ENCODE results near the gene TMA7B. TPM values are rescaled to one million over a fixed set of nuclear protein-coding genes. Genes with fewer than 3 reads are reported as not detected.
A peak's percentile ranks its signal among the peaks of the same experiment; 100 is the strongest.
"Not testable (repeated sequence)": the region's sequence is repeated elsewhere in the genome, so short reads cannot be mapped to it uniquely, and the experiment has no call there.

TMA7B gene
- total RNA-seq, 1 donor from 2014 or later = not detected

DNA sequence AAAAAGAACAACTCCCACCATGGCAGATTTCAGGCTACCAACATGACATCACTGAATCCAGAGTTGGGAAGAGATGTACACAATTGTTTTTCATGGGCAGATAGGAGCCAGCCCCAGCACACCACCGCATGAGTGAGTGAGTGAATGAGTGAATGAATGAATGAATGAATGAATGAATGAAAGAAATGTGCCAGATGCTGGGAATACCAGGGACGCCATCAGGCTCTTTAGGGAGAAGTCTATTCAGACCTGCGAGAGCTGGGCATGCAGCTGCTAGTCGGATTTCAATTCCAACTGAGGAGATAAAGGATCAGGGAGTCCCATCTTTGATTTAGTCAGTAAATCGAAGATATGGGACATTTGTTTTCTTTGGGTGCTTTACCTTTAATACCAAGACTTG, 19.3 kb downstream of the TMA7B start:
- no peak for DNase-seq (ENCODE audit: low read depth in 2 of 2)

DNA sequence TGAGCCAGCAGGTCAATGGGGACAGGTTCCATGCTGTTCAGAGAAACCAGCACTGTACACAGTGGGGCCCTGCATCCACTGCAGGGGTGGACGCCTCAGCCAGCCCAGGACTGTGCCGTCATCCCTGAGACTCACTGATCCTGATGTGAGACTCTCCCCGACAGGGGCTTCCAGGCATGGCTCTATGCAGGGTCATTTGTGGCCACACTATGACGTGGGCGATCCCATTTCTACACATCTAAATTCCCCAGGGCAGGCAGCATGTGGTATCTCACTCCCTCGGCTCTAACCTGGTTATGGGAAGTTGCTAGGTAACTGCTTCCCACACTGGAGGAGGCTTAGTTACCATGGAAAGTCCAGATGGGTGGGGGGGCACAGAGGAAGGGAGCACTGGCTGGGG, 20.4 kb downstream of the TMA7B start:
- no peak for DNase-seq (ENCODE audit: low read depth in 2 of 2)

DNA sequence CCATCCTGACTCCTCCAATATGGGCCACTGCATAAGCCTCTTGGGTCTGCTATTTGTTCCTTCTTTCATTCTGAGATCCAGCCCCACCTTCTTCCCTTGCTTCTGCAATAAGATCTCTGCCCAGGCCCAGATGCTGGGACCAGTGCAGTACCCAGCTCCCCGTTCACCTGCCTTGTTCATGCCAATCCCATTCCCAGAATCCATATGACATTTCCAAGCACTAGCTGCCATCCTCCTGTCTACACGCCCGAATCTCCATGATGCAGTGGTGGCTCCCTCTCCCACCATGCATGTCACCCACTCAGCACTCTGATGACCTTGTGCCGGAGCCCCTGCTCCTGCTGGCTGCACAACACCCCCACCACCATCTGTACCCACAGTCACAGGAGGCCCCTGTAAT, 23.1 kb downstream of the TMA7B start:
- no peak for DNase-seq (ENCODE audit: low read depth in 2 of 2)

DNA sequence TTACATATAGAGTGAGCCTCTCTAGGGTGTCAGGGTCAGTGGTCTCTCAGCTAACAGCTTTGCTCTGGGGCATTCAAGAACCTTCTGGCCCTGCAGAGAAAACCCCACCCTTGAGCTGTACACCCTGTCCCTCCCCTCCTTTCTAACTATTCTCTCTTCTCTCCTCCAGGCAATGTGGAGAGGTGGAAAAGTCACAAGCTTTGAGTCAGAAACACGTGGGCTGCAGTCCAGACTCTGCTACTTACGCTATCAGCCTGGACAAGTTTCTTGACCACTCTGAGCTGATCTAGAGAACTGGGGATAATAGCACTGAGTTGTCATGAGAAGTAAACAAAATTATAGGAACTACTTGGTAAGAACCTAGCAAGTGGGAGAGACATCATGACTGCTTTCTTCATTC, 23.8 kb downstream of the TMA7B start:
- no peak for DNase-seq (ENCODE audit: low read depth in 2 of 2)

DNA sequence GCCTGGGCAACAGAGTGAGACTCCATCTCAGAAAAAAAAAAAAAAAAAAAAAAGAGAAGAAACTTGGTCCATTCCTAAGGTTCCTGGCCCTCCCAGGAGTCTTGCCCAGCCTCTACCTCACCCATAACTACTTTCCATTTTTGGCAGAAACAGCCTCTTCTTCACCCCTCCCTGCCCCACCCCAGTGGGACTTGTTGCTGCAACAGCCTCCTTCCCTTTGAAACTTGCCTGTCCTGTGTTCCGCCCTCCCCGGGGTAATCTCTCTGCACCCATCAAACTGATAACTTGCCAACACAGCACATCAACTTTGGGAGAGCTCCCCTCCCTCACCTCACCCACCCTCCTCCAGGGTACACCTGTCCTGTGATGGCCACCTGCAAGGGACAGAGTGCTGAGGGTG, 24.5 kb downstream of the TMA7B start:
- DNase-seq (ENCODE audit: low read depth in 2 of 2) = no peak

DNA sequence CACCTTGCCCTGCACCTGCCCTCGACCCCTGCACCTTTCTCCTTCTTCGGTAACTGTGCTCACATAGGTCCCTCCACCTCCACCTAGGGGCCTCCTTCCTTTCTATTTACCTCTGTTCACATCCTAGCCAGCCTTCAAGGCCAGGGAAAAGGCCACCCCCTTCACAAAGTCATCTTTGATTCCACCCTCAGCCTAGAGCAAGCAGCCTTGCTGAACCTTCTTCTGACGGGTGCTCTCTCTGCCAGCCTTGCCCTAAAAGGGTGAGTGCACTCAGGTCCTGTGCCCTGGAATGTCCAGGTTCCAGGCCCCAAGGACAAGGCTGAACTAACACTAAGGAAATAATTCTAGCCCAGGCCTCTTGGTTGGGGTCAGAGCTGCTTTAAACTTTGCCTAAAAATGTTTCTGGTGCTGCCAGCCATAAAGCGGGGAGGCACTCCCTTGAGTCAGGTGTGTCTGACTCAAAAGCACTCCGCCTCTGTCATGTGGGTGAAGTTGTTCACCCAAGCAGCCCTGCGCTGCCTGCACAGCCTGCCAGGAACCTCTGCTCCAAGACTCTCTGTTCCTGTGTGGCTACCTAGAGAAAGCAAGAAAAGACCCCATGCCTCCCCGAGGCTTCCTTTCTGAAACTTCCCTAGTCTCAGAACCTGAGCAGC, 25.3 kb downstream of the TMA7B start:
- DNase-seq (ENCODE audit: low read depth in 2 of 2) = no peak

DNA sequence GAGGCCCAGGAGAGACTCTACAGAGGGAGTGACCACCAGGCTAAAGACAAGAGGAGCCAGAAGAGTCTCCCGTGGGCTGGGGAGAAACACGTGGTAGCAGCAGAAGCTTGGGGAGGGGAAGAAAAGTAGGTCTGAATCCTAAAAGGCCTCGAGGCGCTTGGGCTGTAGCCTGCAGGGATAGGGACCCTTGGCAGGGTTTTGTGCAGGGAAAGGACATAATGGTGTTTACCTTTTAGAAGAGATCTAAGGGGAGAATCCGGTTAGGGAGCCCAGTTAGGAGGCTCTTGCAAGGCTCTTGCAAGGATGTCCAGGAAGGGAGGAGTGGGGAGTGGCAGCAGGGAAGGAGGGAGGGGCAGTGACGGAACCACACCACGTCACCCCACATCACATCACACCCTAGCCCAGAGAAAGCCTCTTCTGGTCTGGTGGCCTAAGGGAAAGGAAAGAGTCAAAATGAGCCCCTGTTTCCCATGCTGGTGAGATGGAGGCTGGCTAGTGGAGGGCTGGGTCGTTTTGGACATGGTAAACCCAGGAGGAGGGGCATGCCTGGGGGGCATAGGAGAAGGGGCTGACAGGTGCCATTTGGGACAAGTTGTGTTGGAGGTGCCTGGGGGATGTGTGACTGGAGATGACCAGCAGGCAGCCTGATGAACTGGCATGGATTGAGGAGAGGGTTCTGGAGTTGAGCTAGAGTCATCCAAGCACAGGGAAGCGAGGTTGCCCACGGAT, 28.4 kb downstream of the TMA7B start:
- no peak for DNase-seq (ENCODE audit: low read depth in 2 of 2)

DNA sequence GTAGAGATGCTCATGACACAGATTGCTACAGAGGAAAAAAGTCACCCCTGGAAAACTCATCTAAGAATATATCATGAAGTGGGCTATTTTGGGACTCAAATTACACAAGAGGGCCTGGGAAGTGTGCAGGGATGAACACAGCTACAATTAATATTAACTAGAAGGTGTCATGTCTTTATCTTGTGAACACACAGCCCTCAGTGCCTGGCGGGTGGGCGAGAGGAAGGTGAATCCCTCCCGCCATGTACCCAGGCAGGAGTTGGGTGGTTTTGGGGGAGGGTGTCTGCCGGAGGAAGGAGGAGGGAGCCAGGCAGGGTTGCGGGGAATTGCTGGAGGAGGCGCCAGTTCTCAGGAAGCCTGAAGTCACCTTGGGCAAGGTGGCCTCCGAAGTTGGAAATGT, 29.4 kb downstream of the TMA7B start:
- DNase-seq (ENCODE audit: low read depth in 2 of 2) = no peak

DNA sequence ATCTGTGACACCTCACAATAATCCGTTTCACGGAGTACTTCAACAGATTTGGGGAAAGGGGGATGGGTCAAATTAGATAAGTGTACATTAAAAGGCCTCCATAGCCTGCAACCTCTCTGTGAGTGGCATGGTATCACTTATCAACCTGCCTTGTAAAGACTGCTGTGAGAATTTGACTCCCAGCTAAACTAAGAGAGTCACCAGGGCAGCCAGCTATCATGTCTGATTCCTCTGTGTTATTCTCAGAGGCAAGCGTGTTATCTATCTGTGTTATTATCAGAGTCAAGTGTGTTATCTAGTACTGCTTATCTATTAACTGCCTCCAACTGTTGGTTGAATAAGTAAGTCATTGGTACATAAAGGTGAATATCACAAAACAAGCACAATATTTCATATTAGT, 30.5 kb downstream of the TMA7B start:
- no peak for DNase-seq (ENCODE audit: low read depth in 2 of 2)

DNA sequence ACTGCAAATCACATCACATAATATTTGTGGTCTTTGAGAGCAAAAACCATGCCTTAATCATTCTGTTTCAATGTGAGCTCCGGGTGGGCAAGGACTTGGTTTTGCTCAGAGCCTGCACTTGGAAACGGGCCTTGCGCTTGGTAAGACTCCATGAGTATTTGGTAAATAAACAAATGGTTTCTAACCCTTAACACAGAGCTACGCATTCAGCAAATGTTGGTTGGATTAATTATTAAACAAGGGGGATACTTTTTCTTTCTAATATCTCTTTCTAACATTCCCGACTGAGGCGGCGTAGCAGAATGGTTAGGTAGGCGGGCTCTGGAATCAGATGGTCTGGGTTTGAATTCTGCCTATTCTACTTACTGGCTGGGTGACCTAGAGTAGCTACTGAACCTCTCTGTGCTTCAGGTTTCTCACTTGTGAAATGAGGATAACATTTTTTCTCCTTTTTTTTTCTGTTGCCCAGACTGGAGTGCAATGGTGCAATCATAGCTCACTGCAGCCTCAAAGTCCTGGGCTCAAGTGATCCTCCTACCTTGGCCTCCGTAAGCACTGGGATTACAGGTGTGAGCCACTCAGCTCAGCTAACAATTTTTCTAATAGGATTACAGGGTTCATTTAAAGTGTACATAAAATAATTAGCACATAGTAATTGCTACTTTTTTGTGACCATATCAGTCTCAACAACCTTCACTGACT, 31.1 kb downstream of the TMA7B start:
- DNase-seq (ENCODE audit: low read depth in 2 of 2) = no peak

DNA sequence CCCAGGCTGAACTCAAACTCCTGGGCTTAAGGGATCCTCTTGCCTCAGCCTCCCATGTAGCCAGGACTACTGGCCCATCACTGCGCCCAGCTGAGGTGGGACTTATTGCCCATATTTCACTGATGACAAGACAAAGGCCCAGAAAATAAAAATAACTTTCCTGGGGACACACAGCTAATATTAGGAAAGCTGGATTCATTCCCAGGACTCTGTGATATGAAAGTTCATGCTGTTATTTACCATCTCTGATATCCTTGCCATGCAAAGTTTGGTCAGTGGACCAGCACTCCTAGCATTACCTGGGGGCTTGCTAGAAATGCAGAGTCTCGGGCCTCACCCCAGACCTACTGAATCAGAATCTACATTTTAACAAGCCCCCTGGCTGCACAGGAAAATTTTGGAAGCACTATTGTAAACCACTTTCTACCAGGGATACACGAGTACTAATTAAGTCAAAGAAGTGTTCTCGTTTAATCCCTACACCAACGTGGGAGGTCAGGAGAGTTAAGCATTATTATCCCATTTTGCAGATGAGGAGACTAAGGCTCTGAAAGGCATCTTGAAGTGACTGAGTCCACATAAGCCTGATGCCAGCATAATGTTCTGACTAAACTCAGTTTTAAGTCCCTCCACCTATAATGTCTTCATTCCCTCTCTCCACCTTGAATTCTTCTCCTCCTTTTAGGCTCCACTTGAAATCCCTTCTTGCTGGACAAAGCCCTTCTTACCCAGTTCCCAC, 32.1 kb downstream of the TMA7B start:
- no peak for DNase-seq (ENCODE audit: low read depth in 2 of 2)

DNA sequence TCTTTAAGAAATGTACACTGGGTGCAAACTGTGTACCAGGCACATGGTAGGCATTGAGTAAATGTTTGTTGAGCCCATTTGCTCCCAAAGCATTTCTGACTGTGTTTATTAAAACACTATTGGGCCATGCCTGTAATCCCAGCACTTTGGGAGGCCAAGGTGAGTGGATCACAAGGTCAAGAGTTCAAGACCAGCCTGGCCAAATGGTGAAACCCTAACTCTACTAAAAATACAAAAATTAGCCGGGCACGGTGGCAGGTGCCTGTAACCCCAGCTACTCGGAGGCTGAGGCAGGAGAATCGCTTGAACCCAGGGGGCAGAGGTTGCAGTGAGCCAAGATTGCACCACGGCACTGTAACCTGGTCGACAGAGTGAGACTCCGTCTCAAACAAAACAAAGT, 32.7 kb downstream of the TMA7B start:
- not testable (repeated sequence) for DNase-seq (ENCODE audit: low read depth in 2 of 2)

DNA sequence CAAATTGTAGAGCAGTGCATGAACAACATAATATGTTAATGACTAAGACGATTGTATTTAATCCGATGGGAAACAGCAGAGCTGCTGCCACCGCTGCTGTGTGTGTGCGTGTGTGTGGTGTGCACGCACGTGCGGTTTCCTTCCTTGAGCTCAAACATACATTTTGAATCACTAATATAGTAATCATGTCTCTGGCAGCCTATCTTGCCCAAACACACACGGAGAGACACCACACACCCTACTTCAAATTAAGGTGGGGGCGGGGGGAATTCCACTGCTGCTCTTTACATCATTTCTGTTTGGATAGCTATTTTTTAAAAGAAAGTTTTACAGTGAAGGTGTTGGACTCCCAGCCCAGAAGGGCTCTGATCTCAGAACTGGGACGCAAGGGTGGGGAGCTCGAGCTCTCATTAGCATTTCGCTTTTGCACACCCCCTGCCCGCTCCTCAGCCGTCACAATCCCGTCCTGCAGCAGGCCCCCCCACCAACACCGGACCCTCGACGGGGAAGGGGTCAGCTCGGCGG, 33.9 kb downstream of the TMA7B start:
- peak in 1 of 2 donors; percentile 16 for DNase-seq (ENCODE audit: low read depth in 2 of 2)

DNA sequence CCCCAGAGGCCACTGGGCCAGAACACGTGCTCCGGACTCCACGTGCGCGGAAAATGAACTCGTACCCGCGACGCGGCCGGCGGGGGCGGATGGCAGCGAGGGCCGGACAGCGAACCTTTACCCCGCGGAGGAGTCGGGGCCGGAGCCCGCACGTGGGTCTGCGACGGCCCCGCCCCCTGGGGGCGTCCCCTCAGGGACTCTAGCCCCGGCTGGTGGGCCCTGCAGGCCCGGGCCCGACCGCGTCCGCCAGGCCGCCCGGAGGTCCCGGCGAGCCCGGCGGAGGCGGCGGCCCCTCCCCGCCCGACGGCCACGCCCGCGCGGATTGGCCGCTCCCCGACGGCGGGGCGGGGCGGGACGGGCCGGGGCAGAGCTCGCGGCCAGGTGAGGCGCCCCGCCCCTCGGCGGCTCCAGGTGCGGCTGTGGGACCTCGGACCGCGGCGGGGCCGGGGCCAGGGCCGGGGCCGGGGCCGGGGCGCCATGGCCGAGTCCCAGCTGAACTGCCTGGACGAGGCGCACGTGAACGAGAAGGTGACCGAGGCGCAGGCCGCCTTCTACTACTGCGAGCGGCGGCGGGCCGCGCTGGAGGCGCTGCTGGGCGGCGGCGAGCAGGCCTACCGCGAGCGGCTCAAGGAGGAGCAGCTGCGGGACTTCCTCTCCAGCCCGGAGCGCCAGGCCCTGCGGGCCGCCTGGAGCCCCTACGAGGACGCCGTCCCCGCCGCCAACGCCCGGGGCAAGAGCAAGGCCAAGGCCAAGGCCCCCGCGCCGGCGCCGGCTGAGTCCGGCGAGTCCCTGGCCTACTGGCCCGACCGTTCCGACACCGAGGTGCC, 34.6 kb downstream of the TMA7B start, which contains the start of gene FAM83F:
Gene FAM83F (plus strand): TSS at position 389 of the 827 bp plus-strand sequence. CDS start 89 bp downstream, at position 478.
- DNase-seq (ENCODE audit: low read depth in 2 of 2) = no peak

DNA sequence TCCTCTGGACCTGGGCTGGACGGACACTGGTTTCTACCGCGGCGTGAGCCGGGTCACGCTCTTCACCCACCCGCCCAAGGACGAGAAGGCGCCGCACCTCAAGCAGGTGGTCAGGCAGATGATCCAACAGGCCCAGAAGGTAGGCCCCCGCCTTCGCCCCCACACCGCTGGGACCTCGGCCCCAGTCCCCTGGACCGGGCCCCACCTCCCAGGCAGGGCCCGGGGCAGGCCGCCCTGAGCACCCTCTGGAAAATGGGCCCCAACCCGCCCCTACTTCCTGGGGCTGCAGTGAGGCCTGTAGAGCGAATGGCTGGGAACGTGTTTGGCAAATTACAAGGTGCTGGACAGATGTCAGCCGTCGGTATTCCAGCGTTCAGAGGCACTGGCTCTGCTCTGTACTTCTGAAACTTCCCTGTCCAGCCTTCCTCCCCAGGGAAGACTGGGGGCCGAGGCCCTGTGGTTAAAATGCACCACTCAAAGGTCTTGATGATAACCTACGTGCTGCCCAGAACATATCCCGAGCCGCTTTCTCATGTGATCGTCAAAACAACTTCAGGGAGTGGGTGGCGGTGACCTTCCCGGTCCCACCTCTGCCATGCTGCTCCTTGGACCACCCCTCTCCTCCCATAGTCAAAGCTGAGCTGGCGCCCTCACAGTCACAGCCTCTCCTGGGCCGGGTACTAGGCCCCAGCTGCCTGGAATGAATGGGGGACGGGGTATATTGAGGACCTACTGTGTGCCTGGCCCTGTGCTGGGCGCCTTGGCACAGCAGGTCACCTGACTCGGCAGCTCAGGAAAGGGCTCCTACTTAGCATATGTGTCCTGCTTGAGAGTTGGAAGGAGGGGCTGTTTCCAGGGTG, 35.4 kb downstream of the TMA7B start:
- DNase-seq (ENCODE audit: low read depth in 2 of 2) = no peak

DNA sequence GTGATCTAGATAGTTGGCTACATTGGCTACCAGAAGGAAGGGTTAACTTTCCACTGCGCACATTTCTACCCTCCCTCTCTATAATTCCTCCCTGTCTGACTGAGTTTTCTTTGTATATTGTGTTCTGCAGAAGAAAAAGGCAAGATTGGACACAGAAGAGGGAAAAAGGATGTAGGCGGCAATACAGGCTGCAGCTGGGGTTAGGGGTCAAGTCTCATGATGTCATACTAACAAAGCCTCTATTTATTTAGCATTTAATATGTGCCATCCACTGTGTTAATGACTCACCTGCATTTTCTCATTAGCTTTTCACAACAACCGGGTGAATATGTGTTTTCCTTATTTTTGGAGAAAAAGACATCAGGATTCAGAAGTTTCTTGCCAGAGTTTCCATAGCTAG, 36.5 kb downstream of the TMA7B start:
- DNase-seq (ENCODE audit: low read depth in 2 of 2) = peak in 1 of 2 donors; percentile 13

DNA sequence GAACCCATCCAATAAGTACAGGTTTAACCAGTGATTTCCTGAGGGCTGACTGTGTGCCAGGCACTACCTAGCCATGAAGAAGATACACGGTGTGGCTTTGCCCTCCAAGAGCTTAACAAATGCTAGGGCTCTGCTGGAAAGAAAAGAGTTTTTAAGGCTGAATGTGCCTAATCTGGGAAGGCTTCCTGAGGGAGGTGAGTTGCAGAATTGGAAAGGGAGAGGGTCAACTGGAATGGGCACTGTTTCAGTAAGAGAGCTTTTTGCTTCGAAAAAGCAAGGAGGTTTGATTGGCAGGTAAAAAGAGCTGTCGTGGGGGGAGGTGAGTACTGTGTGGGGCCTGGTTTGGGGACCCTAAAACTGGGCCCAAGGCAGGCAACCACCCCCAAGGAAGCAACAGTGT, 37.2 kb downstream of the TMA7B start:
- no peak for DNase-seq (ENCODE audit: low read depth in 2 of 2)

DNA sequence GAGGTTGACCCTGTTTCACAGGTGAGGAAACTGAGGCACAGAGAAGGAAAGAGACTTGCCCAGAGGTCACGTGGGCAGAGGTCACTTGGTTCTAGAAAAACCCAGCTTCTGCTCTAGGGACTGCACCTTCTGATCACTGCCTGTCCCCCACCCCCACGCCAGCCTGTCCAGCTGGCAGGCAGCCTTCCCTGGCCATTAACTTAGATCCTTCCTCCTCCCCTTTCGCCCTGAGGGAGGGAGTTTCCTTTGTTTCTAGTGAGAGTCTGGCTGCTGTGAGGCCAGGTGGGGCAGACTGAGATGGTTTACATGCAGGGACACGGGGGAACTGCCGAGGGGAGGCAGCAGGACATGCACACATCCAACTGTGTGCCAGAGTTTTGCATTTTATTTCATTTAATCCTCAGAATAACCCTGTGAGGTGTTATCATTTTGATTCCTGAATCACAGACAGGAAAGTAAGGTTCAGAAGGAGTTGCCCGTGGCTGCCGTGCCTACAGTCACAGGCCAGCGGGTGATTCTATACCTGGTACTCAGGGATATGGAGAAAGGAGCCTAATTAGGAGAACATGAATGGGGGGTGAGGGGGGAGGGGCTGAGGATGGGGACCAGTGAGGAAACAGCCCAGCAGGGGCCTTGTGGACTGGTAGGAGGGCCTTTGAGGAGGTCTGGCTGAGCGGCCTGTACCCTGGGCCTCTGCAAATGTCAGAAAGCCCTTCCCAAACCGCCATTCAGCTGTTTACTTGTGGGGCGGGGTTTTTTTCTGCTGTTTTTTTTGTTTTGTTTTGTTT, 37.9 kb downstream of the TMA7B start:
- peak in 1 of 2 donors; percentile 58 for DNase-seq (ENCODE audit: low read depth in 2 of 2)

DNA sequence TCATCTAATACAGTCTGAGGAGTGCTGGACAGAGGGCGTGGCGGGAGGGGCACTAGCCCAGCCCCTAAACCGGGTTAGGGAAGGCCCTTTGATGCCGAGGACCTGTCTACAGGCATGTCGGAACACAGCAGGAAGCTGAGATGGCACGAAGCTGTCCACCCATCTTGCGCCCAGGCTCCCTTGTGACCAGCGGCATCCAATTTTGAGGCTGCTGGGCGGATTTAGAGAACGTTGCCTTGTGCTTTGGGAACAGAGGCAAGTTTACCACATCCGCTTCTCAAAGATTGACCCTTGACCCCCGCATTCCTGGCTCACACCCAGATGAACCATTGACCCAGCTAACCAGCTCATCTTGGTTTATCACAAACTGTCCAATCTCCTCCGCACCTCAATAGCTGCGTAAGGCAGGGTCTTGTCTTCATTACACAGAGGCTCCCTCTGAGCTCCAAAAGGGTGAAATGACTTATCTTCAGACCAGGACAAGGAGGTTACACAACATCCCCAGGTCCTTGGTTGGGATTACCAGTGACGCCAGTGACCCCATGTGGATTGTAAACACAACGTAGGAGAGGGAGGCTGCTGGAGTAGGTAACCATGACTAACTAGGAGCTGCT, 39.1 kb downstream of the TMA7B start:
- DNase-seq (ENCODE audit: low read depth in 2 of 2) = no peak
